HG03045 (cell line): Measurements from ENCODE around the gene MESP2.
"Not testable (repeated sequence)": the region's sequence is repeated elsewhere in the genome, so short reads cannot be mapped to it uniquely, and the experiment has no call there.

Experiments used
- ATAC-seq: cut with Tn5 transposase; IDR thresholded peaks from one replicate; pipeline ENCODE4 v1.9.1; 2021; ENCODE audit warnings: mild to moderate bottlenecking, moderate library complexity; ENCODE audit not compliant: unreplicated experiment

MESP2 gene

DNA sequence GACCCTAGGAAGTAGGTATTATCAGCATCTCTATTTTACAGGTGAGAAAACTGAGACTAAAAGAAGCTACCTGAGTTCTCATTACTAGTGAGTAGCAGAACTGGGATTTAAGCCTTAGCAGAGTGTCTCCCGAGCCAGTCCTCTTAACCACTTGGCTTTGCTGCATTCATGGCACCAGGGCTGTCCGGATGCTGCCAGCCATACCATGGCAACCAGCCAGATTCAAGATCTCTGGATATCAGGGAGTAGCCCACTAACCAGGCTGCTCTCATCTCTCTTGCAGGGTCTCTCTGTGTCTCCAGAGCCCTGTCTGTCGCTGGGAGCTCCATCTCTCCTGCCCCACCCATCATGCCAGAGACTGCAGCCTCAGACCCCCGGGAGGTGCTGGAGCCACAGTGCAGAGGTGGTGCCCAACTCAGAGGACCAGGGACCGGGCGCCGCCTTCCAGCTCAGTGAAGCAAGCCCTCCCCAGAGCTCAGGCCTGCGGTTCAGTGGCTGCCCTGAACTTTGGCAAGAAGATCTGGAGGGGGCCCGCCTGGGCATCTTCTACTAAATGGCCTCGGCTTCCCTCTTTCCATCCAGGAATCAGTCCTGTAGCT, 1.7 kb downstream of the MESP2 start:
- ATAC-seq = no peak

DNA sequence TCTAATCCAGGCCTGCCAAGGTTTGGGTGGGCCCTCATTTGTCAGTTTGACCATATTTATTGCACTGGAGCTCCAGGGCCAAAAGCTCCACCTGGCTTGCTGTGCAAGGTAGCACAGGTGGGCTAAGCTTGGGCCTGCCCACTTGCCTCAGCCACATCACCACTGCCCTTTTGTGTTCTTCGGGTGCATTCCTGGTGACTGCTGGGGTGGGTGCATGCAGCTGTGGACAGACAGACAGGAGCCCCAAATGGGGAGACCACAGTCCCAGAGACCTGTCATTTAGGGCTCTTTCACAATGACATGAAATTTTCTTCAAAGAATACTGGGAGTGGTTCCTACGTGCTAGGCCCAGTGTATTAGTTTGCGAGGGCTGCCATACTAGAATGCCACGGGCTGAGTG, 2.7 kb downstream of the MESP2 start:
- no peak for ATAC-seq

DNA sequence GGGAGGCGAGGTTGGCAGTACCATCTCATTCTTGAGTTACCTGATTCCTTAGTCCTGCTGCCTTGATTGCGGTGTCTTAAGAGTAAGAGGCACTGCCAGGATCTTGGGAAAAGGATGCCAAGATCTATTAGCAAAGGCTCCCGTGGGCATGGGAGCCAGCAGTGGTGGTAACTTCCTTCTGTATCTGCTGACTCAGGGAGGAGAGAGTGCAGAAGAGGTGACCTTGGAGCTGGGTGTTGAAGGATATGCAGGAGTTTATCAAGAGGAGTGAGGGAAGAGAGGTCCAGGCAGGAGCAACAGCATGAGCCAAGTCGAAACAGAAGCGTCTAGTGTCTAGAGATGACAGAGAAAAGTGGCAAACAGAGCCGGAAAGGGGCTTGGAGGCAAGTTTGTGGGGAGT, 4.5 kb downstream of the MESP2 start:
- no peak for ATAC-seq

DNA sequence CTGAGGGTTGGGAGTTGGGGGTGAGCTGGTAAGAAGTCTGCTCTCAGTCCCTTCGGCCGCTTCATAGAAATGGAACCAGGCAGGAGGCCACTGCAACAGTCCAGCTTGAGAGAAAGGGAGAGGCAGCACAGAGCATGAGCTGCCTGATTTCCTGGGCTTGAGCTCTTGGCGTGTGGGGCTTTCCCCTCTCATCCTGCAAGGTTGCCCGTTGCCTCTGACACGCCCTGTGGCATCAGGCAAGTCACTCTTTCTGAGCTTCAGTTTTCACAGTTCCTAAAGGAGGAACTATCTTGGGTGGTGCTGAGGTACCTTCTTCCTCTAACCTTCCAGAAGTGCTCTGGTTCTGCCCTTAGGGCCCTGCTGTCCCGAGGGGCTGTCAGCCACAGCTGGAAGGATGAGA, 4.9 kb downstream of the MESP2 start:
- no peak for ATAC-seq

DNA sequence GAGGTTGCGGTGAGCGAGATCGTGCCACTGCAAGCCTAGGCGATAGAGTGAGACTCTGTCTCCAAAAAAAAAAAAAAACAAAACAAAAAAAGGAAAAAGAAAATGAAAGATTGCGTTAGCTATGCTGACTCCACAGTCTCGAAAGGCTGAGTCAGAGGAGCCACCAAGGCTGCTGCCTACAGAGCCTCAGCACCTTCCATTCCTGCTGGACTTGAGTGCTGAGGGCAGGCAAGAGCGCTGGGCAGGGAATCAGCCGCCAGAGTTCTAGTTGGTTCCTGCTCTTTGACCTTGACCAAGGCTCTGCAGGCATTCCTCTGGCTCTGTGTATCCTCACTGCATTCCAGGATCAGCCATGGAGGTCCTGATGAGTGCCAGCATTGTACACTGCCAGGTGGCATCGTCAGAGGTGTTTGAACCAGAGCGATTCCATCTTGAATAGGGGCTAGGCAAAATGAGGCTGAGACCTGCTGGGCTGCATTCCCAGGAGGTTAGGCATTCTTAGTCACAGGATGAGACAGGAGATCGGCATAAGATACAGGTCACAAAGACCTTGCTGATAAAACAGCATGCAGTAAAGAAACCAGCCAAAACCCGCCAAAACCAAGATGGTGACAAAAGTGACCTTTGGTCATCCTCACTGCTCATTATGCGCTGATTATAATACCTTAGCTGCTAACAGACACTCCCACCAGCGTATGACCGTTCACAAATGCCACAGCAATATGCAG, 5.9 kb downstream of the MESP2 start:
- ATAC-seq = no peak

DNA sequence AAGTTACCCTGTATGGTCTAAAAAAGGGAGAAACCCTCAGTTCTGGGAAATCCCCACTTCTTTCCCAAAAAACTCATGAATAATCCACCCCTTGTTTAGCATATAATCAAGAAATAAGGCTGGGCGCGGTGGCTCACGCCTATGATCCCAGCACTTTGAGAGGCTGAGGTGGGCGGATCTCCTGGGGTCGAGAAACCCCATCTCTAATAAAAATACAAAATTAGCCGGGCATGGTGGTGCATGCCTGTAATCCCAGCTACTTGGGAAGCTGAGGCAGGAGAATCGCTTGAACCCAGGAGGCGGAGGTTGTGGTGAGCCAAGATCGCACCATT, 6.5 kb downstream of the MESP2 start:
- not testable (repeated sequence) for ATAC-seq

DNA sequence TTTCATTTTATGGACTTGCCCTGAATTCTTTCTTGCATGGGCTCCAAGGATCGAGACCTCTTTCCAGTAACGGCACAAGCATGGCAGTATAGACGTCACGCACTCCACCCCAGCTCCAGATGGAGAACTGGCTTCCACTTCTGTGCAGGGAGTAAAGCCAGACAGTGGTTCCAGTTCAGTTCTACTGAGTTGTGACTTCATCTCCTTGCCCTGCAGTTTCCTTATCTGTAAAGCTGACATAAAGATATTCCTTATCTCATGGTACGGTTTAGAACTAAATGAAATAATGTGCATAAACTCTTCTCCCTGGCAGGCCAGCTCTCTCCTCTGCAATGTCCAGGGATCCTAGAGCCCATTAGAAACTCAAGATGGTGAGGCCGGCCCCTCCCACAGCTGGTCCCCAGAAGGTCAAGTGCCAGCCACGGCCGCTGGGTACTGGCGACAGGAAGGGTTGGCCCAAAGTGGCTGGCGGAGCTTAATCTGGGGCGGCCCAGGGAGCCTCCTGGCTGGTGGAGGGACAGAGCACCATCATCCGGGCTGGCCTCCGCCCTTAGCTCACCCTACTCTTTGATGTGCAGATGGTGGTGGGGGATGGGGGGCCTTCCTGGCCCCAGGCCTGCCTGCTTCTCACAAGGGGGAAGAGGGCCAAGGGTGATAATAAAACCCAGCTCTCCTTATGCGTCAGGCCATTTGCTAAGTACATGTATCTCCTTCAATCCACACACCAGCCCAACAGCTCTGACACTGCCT, 7.2 kb downstream of the MESP2 start:
- ATAC-seq = no peak

DNA sequence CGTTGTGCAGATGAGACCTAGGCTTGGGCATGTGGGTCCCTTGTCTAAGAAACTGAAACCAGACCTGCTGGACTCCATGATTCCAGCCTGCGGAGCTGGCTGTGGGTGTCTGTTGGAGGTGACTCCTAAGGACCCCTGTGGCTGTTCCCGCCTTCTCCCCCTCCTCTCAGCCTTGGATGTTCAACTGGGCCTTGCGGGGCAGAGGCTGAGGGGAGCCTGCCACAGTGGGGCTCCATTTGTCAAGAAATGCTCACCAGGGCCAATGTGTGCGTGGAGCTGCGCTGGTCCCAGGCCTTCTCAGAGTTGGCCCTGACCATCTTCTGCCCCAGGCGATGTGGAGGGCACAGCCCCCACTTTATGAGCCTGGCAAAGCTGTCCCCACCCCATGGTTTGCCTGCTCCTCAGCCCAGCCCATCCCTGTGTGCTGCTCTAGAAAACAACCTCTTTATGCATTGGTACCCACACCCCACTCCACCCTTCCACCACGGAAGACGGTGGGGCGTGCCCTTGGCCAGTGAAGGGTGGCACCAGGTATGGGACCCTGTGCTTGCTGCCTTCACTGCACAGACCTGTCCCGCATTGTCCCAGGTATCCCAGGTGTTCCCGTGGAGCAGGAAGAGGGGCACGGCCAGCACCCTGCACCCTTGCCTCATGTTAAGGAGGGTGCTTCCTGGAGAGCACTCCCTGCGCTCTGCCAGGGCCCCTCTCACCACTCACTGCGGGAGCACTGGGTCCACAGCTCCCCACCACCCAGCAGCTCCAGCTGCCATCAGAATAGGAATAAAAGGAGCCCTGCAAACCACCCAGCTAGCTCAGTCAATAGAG, 7.9 kb downstream of the MESP2 start:
- no peak for ATAC-seq

DNA sequence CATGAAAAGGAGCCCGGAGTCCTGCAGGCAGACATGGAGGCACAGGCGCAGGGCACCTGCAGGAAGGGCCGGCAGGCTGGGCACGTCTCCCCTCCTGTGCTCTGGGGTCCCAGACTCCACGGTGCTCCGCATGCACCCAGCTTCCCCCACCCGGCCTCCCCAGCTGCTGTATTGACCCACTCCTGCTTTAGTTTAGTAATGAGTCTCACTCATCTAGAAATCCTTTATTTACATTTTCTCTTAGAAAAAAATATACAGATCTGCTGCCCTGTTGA, 8.5 kb downstream of the MESP2 start:
- no peak for ATAC-seq

DNA sequence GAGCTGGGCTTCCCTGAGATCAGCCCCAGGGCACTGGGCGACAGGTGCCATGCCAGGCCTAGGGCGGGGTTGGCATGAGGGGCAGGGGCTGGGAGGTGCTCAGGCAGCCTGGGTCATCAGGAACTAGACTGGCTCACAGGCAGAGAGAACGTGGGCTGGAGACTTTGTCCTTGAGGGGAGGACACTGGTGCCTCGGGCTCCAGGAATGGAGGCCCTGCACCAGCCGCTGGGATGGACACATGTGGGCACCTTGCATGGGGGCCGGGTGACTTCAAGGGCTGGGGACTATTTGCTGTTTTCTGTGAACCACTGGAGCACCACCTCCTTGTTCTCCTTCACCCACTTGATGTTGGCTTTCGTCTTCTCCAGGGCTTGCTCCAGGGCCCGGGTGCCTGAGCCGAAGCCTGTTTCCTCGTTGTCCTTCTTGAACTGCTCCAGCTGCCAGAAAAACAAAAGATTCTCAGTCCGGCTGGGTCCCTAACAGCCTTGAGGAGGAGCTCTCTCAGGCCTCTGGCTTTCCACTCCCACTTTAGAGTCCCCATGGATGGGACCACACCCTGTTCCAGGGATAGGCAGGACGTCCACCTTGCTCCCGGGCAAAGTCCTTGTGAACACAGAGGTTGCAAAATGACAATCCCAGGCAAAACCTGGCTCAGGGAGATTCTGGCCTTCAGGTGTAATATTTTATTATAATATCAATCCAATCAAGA, 9.1 kb downstream of the MESP2 start:
- no peak for ATAC-seq

DNA sequence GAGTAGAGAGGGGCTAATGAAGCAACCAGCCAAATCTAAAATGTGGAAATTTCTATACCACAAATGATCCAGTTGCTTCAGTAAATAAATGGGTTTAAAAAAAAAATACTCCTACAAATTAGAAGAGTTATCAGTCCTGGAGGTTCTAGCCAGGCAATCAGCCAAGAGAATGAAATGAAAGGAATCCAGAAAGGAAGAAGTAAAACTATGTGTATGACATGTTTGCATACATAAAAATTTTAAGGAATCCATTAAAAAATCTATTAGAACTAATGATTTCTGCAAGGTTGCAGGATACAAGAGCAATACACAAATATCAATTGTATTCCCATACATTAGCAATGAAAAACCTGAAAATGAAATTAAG, 9.6 kb downstream of the MESP2 start:
- ATAC-seq = no peak

DNA sequence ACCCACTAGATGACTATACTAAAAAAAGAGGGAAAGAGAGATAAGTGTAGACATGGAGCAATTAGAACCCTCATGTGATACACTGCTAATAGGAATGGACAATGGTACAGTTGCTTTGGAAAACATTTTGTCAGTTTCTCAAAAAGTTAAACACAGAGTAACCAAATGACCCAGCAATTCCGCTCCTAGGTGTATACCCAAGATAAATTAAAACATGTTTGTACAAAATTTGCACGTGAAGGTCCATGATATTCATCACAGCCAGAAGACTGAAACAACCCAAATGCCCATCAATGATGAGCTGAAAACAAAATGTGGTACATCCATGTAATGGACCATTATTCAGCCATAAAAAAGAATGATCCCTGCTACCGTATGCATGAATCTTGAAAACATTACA, 11.8 kb downstream of the MESP2 start:
- ATAC-seq = no peak

DNA sequence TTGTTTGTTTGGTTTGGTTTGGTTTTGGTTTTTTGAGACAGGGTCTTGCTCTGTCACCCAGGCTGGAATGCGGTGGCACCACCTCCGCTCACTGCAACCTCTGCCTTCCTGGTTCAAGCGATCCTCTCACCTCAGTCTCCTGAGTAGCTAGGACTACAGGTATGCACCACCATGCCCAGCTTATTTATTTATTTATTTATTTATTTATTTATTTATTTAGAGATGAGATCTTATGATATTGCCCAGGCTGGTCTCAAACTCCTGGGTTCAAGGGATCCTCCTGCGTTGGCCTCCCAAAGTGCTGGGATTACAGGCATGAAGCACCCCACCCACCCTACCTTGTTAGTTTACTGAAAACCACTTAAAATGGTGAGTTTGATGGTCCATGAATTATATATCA, 12.5 kb downstream of the MESP2 start:
- not testable (repeated sequence) for ATAC-seq

DNA sequence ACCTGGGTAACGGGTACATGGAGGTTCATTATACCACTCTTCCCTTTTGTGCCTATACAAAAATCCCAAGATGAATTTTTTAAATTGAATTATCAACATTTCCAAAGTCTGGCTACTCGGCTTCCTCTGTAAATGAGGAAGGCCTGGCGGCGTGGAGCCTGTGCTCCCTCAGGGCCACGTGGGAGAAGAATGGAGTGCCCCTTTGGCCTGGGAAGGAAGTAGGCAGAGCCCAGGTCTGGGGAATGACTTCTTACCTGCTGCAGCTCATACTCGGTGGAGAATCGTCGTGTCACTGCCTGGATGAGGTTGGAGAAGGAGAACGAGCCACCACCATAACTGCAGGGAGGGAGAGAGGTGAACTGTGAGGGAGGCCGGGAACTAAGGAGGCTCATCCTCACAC, 14.1 kb downstream of the MESP2 start:
- ATAC-seq = no peak

DNA sequence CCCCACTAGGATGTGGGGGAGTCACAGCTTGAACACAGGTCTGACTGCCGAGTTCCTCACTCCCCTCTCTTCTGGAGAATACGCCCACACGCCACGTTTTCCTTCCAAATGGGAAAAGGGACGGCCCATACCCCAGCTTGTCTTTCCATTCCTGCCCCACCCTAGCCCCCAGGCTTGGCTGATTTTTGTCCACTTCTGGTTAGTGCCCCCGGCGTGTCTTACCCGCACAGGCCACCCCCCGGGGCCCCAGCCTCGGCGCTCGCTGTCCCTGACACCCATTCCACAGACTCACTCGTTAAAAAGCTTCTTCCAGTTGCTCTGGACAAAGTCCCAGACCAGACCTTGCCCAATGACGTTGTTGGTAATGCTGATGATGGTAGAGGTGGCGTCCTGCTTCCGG, 14.5 kb downstream of the MESP2 start:
- no peak for ATAC-seq

DNA sequence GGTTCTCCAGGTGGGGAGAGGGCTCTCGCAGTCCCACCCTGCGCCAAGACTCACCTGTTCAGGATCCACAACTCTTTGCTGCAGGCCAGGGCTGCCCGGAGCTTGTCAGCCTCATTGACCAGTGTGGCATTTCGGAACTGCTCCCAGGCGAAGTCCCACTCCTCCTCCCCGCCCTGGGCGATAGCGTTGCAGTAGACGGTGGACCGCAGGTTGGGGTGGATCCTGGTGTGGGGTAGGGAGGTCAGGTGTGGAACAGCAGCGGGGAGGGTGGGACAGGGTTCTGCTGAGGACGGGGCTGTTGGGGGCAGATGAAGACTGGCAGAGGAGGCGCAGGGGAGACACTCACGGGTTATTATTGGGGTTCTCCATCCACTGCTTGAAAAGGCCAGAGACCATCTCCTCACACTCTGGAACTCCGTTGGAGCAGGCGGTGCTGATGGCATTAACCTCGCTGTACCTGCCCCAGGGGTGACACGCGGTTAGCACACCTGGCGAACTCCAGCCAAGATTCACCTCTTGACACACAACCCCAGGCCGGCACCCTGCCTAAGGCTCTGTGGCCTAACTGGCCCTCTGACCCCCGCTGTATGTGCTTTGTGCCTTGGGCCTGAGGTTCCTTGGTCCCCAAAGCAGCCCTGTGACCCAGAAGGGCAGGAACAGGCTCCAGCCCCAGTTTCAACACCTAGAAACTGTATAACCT, 16.1 kb downstream of the MESP2 start:
- ATAC-seq = no peak

DNA sequence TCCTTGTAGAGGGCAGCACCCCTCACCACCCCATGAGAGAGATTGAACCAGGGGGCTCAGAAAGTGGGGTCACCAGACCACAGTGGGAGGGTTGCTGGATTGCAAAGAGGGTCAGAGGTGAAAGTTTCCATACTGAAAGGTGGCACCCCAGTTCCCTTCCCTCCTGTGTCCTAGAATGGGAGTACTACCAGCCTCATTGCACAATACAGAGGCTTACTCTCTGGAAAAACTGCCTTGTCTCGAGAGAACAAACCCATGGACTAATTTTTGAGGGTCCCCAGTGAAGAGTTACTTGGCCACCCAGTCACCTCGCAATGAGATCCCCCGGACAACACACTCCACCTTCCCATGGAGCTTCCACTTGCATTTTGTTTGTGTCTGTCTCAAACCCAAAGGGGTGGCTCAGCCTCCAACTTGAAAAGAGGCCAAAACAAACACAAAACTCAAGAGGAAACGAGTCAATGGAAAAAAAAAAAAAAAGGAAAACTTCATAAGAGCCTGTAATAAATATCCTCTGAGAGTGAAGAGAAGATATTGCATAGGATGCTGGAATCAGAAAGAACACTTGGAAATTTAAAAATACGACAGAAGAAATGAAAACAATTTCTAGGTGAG, 18.6 kb downstream of the MESP2 start:
- ATAC-seq = no peak

DNA sequence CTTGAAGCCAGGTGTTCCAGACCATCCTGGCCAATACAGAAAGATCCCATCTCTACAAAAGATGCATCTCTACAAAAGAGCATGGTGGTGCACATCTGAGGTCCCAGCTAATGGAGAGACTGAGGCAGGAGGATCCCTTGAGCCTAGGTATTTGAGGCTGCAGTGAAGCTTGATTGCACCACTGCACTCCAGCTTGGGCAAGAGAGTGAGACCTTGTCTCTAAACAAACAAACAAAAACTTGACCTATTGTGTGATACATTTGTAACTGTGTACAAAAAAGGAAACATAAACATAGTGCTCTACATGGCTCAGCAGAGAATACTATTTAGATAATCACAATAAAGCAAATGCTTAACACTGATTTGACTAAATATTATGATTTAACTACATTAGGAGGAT, 19.9 kb downstream of the MESP2 start:
- ATAC-seq = no peak

DNA sequence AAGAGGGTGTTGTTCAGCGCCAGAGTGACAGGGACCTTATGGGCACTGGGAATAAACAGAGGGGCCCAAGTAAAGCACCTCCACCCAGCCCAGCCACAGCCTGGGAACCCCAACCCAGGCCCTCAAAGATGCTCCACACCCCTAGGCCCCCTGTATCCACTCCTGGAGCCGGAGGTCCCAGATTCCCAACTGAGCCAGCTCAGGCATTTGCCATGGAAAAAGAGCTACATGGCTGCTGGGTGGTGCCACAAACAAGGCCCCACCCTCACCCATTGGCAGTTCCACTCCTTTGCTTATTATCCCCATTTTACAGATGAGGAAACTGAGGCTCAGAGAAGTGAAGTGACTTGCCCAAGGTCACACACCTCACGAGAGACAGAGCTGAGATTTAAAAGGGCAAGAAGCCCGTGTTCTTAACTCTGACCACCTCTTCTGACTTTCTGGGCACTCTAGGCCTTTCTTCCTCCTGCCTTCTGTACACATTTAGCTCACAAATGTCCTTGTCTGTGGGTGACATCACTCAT, 21.6 kb downstream of the MESP2 start:
- ATAC-seq = no peak
